Panc1 (cell line): Measurements from ENCODE around the gene PTK7. TPM values are rescaled to one million over a fixed set of nuclear protein-coding genes. Genes with fewer than 3 reads are reported as not detected.

Source experiments
- ATAC-seq: fragments of 200-7000 bp; cut with Tn5 transposase; 2 replicates; pipeline ENCODE4 v1.9.1; 2020; ENCODE audit warnings: mild to moderate bottlenecking, moderate library complexity
- BruUV-seq: library from RNA; stranded (reverse); fragments of 400-500 nt; replicated peaks from 2 replicates; lab custom pipeline; 2021; lab: Mats Ljungman, UMichigan
- CTCF ChIA-PET: fragments of 300-600 bp; sonication (Branson Sonifier 250); formaldehyde crosslinking; loops from one replicate; lab custom pipeline; 2022; ENCODE audit warnings: antibody characterized with exemption; lab: Charles Lee
- POLR2A ChIA-PET: fragments of 300-600 bp; sonication (Branson Sonifier 250); formaldehyde crosslinking; loops from one replicate; lab custom pipeline; 2022; ENCODE audit warnings: antibody characterized with exemption; lab: Charles Lee
- DNase-seq: peaks from one replicate; pipeline ENCODE4 v3.0.0-alpha.2; 2010; ENCODE audit warnings: low read depth, low spot score
- H3K27ac ChIP-seq: 2 replicates; pipeline ENCODE4 v1.5.1; 2011; ENCODE audit warnings: mild to moderate bottlenecking, low read length, inconsistent platforms
- H3K27me3 ChIP-seq: fragments of 200-500 bp; sonication (Bioruptor generic); 2 replicates; pipeline ENCODE4 v1.6.0; 2014; ENCODE audit warnings: low read length, inconsistent platforms; ENCODE audit not compliant: control insufficient read depth, insufficient read depth
- H3K36me3 ChIP-seq: fragments of 200-500 bp; sonication (Bioruptor generic); 2 replicates; pipeline ENCODE4 v1.5.1; 2014; ENCODE audit warnings: inconsistent platforms, mild to moderate bottlenecking, low read length, moderate library complexity; ENCODE audit not compliant: control insufficient read depth, insufficient read depth
- H3K4me1 ChIP-seq: 2 replicates; pipeline ENCODE4 v1.5.1; 2011; ENCODE audit warnings: inconsistent platforms, mild to moderate bottlenecking, low read length, moderate library complexity; ENCODE audit not compliant: control insufficient read depth, insufficient read depth
- H3K4me3 ChIP-seq, 2 experiments: 2 replicates each; pipeline ENCODE4 v1.5.1; 2011 to 2012; ENCODE audit warnings: low read depth in 2 of 2, low read length in 2 of 2, mild to moderate bottlenecking in 2 of 2, inconsistent platforms in 1 of 2, moderate library complexity in 1 of 2
- H3K9me3 ChIP-seq: fragments of 200-500 bp; sonication (Bioruptor generic); 2 replicates; pipeline ENCODE4 v1.5.1; 2014; ENCODE audit warnings: low read depth, mild to moderate bottlenecking, inconsistent platforms, low read length, moderate library complexity; ENCODE audit not compliant: control insufficient read depth, insufficient read depth
- CTCF ChIP-seq: fragments of 450-650 bp; IDR thresholded peaks from 2 replicates; pipeline ENCODE4 v1.5.1; 2017; ENCODE audit warnings: mild to moderate bottlenecking
- POLR2AphosphoS5 ChIP-seq: IDR thresholded peaks from 2 replicates; pipeline ENCODE4 v1.6.1; 2012; ENCODE audit warnings: mild to moderate bottlenecking, low read depth, low read length, moderate library complexity
- SIN3A ChIP-seq: IDR thresholded peaks from 2 replicates; pipeline ENCODE4 v1.6.1; 2012; ENCODE audit warnings: low read depth, mild to moderate bottlenecking, low read length, moderate library complexity, borderline replicate concordance; ENCODE audit not compliant: insufficient read depth
- TCF7L2 ChIP-seq: IDR thresholded peaks from 2 replicates; pipeline ENCODE4 v1.6.1; 2011; ENCODE audit warnings: mild to moderate bottlenecking, low read depth, low read length, inconsistent platforms
- in situ Hi-C: cut with HindIII; loops from 2 replicates; pipeline ENCODE4 v1.10.0; 2016; ENCODE audit warnings: low sequenced_read_pairs, low pct_unique_long_range_greater_than_20kb
- intact Hi-C: fragments of 100-400 bp; cut with micrococcal nuclease; formaldehyde crosslinking; loops from one replicate; pipeline ENCODE4 v1.10.0; 2022; ENCODE audit not compliant: unreplicated experiment
- total RNA-seq: library from RNA; stranded (reverse); gene quantifications from one replicate; pipeline ENCODE4 v1.2.1, GENCODE V29; 2021; ENCODE audit not compliant: unreplicated experiment
- TF ChIP-seq, protein P1 (sequence below), 2 experiments: IDR thresholded peaks; 2 replicates each; pipeline ENCODE4 v1.6.1; 2011 to 2012; ENCODE audit warnings: low read depth in 2 of 2, control low read depth in 1 of 2, low read length in 1 of 2, mild to moderate bottlenecking in 1 of 2, moderate library complexity in 1 of 2; ENCODE audit not compliant: insufficient read depth in 1 of 2

Gene PTK7
- total RNA-seq, 1 experiment from 2014 or later: 240 TPM

GRCh38 chr6:43171707-43172103 is 95.6 kb downstream of the PTK7 start:
- ATAC-seq (no peak), DNase-seq (no peak)
- Histone ChIP-seq H3K36me3 (peaks cover 6% of the 10 kb centered on the region; the same call in 1 of the 2 replicates), H3K27me3 (no peaks in the 10 kb centered on the region), H3K27ac (peak overlapping the region; percentile 81), H3K4me3 (peak overlapping the region; percentile 82 to 90), H3K9me3 (no peaks in the 10 kb centered on the region), H3K4me1 (peaks cover 19% of the 10 kb centered on the region)
- no TSS peak for BruUV-seq
- in situ Hi-C loops (no loop called here), intact Hi-C loops (no loop called here)
- POLR2A ChIA-PET: interaction anchor here (0.7 kb wide), 1 partner anchor 322 kb away, joined by 3 read pairs; no protein-coding TSS in a partner anchor
- CTCF ChIA-PET: no interaction called here
- TF ChIP-seq POLR2AphosphoS5 (no peak), CTCF (no peak), SIN3A (no peak), TCF7L2 (no peak)
- TF ChIP-seq, protein P1, sequence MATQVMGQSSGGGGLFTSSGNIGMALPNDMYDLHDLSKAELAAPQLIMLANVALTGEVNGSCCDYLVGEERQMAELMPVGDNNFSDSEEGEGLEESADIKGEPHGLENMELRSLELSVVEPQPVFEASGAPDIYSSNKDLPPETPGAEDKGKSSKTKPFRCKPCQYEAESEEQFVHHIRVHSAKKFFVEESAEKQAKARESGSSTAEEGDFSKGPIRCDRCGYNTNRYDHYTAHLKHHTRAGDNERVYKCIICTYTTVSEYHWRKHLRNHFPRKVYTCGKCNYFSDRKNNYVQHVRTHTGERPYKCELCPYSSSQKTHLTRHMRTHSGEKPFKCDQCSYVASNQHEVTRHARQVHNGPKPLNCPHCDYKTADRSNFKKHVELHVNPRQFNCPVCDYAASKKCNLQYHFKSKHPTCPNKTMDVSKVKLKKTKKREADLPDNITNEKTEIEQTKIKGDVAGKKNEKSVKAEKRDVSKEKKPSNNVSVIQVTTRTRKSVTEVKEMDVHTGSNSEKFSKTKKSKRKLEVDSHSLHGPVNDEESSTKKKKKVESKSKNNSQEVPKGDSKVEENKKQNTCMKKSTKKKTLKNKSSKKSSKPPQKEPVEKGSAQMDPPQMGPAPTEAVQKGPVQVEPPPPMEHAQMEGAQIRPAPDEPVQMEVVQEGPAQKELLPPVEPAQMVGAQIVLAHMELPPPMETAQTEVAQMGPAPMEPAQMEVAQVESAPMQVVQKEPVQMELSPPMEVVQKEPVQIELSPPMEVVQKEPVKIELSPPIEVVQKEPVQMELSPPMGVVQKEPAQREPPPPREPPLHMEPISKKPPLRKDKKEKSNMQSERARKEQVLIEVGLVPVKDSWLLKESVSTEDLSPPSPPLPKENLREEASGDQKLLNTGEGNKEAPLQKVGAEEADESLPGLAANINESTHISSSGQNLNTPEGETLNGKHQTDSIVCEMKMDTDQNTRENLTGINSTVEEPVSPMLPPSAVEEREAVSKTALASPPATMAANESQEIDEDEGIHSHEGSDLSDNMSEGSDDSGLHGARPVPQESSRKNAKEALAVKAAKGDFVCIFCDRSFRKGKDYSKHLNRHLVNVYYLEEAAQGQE (IDR thresholded peaks at IDR 0.05; ENCODE audit: insufficient read depth in 1 of 2, low read depth in 2 of 2, low read length in 1 of 2): no peak

- no TSS peak for BruUV-seq
- ChIA-PET CTCF (no interaction called here), POLR2A (interaction anchor here (0.7 kb wide), 1 partner anchor 321 kb away, joined by 3 read pairs; no protein-coding TSS in a partner anchor)
- intact Hi-C loops (no loop called here), in situ Hi-C loops (no loop called here)
- peak overlapping the region; percentile 82 to 90 for H3K4me3 ChIP-seq
- H3K9me3 ChIP-seq: no peaks in the 10 kb centered on the region
- DNase-seq (no peak), ATAC-seq (no peak)
- no peaks in the 10 kb centered on the region for H3K27me3 ChIP-seq
- H3K36me3 ChIP-seq: peaks cover 6% of the 10 kb centered on the region; the same call in 1 of the 2 replicates
- TF ChIP-seq SIN3A: peak; percentile 62; the same call in 1 of the 2 replicates
- TF ChIP-seq TCF7L2: no peak
- peak overlapping the region; percentile 81 for H3K27ac ChIP-seq
- H3K4me1 ChIP-seq: peaks cover 19% of the 10 kb centered on the region
Measured at GRCh38 chr6:43172104-43173007, 96.2 kb downstream of the PTK7 start.
